Activated B cell treated with CpG ODN at 0.5 μM for 24 hours (primary cell): ENCODE measurements around the gene C19orf25. TPM values are rescaled to one million over a fixed set of nuclear protein-coding genes. Genes with fewer than 3 reads are reported as not detected.

Experiments
- ATAC-seq: fragments of 200-7000 bp; cut with Tn5 transposase; one replicate; pipeline ENCODE4 v1.10.0; 2021; ENCODE audit warnings: low read depth, mild to moderate bottlenecking, moderate library complexity
- CTCF ChIA-PET: fragments of 350-600 bp; sonication (Branson Sonifier 250); formaldehyde crosslinking; loops from one replicate; lab custom pipeline; 2021; ENCODE audit warnings: antibody characterized with exemption; lab: Charles Lee
- POLR2A ChIA-PET: fragments of 350-600 bp; sonication (Branson Sonifier 250); formaldehyde crosslinking; loops from one replicate; lab custom pipeline; 2021; ENCODE audit warnings: antibody characterized with exemption; lab: Charles Lee
- DNase-seq: peaks from one replicate; pipeline ENCODE4 v3.0.0; 2022
- H3K27ac Mint-ChIP-seq: one replicate; pipeline ENCODE4 v1.8.0; 2020; ENCODE audit warnings: mixed read lengths
- H3K27me3 Mint-ChIP-seq: one replicate; pipeline ENCODE4 v1.8.0; 2021; ENCODE audit warnings: mixed read lengths
- H3K36me3 Mint-ChIP-seq: one replicate; pipeline ENCODE4 v1.8.0; 2021; ENCODE audit warnings: low read depth, mixed read lengths
- H3K4me1 Mint-ChIP-seq: one replicate; pipeline ENCODE4 v1.8.0; 2021; ENCODE audit warnings: mixed read lengths
- H3K4me3 Mint-ChIP-seq: one replicate; pipeline ENCODE4 v1.8.0; 2020; ENCODE audit warnings: mild to moderate bottlenecking, mixed read lengths
- H3K9me3 Mint-ChIP-seq: one replicate; pipeline ENCODE4 v1.8.0; 2020; ENCODE audit warnings: mixed read lengths
- CTCF ChIP-seq: fragments of 200-600 bp; IDR thresholded peaks from one replicate; pipeline ENCODE4 v1.8.0; 2022; ENCODE audit warnings: antibody characterized with exemption, mild to moderate bottlenecking
- intact Hi-C: fragments of 100-400 bp; cut with micrococcal nuclease; formaldehyde crosslinking; loops from one replicate; pipeline ENCODE4 v1.15.1; 2024
- total RNA-seq: library from RNA; stranded (reverse); gene quantifications from 2 replicates; pipeline ENCODE4 v1.2.3, GENCODE V29; 2022

Gene C19orf25
- total RNA-seq, 1 donor from 2014 or later = 55.7 TPM

GRCh38 chr19:1486720-1487575 lies 7.9 kb upstream of the C19orf25 start:
- intact Hi-C loops = no loop called here
- CTCF ChIA-PET = no interaction called here
- H3K27me3 Mint-ChIP-seq = peaks cover 5% of the 10 kb centered on the region
- no peak for DNase-seq
- no peaks in the 10 kb centered on the region for H3K9me3 Mint-ChIP-seq
- ATAC-seq = no peak
- no peak overlapping the region for H3K4me3 Mint-ChIP-seq
- no peaks in the 10 kb centered on the region for H3K36me3 Mint-ChIP-seq
- TF ChIP-seq CTCF = no peak
- POLR2A ChIA-PET = no interaction called here
- H3K27ac Mint-ChIP-seq = no peak overlapping the region
- peaks cover 11% of the 10 kb centered on the region for H3K4me1 Mint-ChIP-seq

GRCh38 chr19:1483979-1484428 lies 5.0 kb upstream of the C19orf25 start:
- Mint-ChIP-seq H3K9me3 (no peaks in the 10 kb centered on the region), H3K27me3 (no peaks in the 10 kb centered on the region), H3K27ac (no peak overlapping the region), H3K36me3 (peaks cover 3% of the 10 kb centered on the region), H3K4me1 (peaks cover 5% of the 10 kb centered on the region), H3K4me3 (no peak overlapping the region)
- CTCF ChIA-PET = no interaction called here
- POLR2A ChIA-PET = no interaction called here
- ATAC-seq = no peak
- TF ChIP-seq CTCF = no peak
- no peak for DNase-seq
- intact Hi-C loops = no loop called here

GRCh38 chr19:1483131-1483978 lies 4.3 kb upstream of the C19orf25 start:
- DNase-seq (no peak), ATAC-seq (no peak)
- Mint-ChIP-seq H3K4me1 (peaks cover 7% of the 10 kb centered on the region), H3K4me3 (no peak overlapping the region), H3K27me3 (no peaks in the 10 kb centered on the region), H3K9me3 (no peaks in the 10 kb centered on the region), H3K27ac (no peak overlapping the region), H3K36me3 (peaks cover 4% of the 10 kb centered on the region)
- ChIA-PET POLR2A (no interaction called here), CTCF (no interaction called here)
- intact Hi-C loops = no loop called here
- no peak for TF ChIP-seq CTCF

GRCh38 chr19:1482361-1483130 lies 3.5 kb upstream of the C19orf25 start:
- no peak overlapping the region for H3K4me3 Mint-ChIP-seq
- intact Hi-C loops = no loop called here
- no peaks in the 10 kb centered on the region for H3K27me3 Mint-ChIP-seq
- DNase-seq (no peak), ATAC-seq (no peak)
- TF ChIP-seq CTCF = no peak
- ChIA-PET CTCF (no interaction called here), POLR2A (interaction anchor here (0.6 kb wide), 1 partner anchor 420 kb away, joined by 4 read pairs; no protein-coding TSS in a partner anchor)
- H3K27ac Mint-ChIP-seq = no peak overlapping the region
- H3K9me3 Mint-ChIP-seq = no peaks in the 10 kb centered on the region
- H3K36me3 Mint-ChIP-seq = peaks cover 4% of the 10 kb centered on the region
- H3K4me1 Mint-ChIP-seq = peaks cover 14% of the 10 kb centered on the region
